Upper lobe of left lung (tissue), 6 donors: ENCODE results near the gene PITX1. TPM values are rescaled to one million over a fixed set of nuclear protein-coding genes. Genes with fewer than 3 reads are reported as not detected.
"Not testable (repeated sequence)": the region's sequence is repeated elsewhere in the genome, so short reads cannot be mapped to it uniquely, and the experiment has no call there.

Source experiments
- ATAC-seq, 2 donors: fragments of 200-7000 bp; cut with Tn5 transposase; one replicate each; pipeline ENCODE4 v1.9.1; 2022; ENCODE audit warnings: mild to moderate bottlenecking in 2 of 2, moderate library complexity in 2 of 2; ENCODE audit not compliant: low FRiP score in 2 of 2
- DNase-seq, 2 donors: peaks; one replicate each; pipeline ENCODE4 v3.0.0-alpha.2; 2019 to 2020
- H3K27ac ChIP-seq, 4 donors: fragments of 200-600 bp; sonication (generic); one replicate each; pipeline ENCODE4 v1.5.1; 2016 to 2019
- H3K27me3 ChIP-seq, 4 donors: fragments of 200-600 bp; sonication (generic); one replicate each; pipeline ENCODE4 v1.5.1; 2017 to 2019
- H3K36me3 ChIP-seq, 4 donors: fragments of 200-600 bp; sonication (generic); one replicate each; pipeline ENCODE4 v1.5.1; 2016 to 2019
- H3K4me1 ChIP-seq, 4 donors: fragments of 200-600 bp; sonication (generic); one replicate each; pipeline ENCODE4 v1.5.1; 2018 to 2019
- H3K4me3 ChIP-seq, 4 donors: fragments of 200-600 bp; sonication (generic); one replicate each; pipeline ENCODE4 v1.5.1; 2017 to 2019; ENCODE audit warnings: mild to moderate bottlenecking in 2 of 4, moderate library complexity in 1 of 4
- H3K9me3 ChIP-seq, 4 donors: fragments of 200-600 bp; sonication (generic); one replicate each; pipeline ENCODE4 v1.5.1; 2018 to 2019
- CTCF ChIP-seq, 6 experiments: fragments of 450-650 bp in 4 of 6; fragments of 200-600 bp in 2 of 6; sonication (generic) in 2 of 6; IDR thresholded peaks; one replicate each; pipeline ENCODE4 v1.5.1; 2016 to 2019; ENCODE audit warnings: antibody characterized with exemption in 6 of 6
- EP300 ChIP-seq, 4 donors: sonication (generic); formaldehyde crosslinking; IDR thresholded peaks; one replicate each; pipeline ENCODE4 v1.5.1; 2017; ENCODE audit warnings: antibody characterized with exemption in 4 of 4, control low read depth in 2 of 4
- POLR2A ChIP-seq, 4 donors: fragments of 450-650 bp; IDR thresholded peaks; one replicate each; pipeline ENCODE4 v1.5.1; 2016 to 2017; ENCODE audit warnings: antibody characterized with exemption in 4 of 4, mild to moderate bottlenecking in 2 of 4
- POLR2AphosphoS5 ChIP-seq, 2 donors: sonication (generic); formaldehyde crosslinking; IDR thresholded peaks; one replicate each; pipeline ENCODE4 v1.5.1; 2017; ENCODE audit warnings: antibody characterized with exemption in 2 of 2
- WGBS, 2 donors: methylation state at CpG; one replicate each; pipeline ENCODE4 v1.1.5; 2017 to 2018; 5-methylcytosine and 5-hydroxymethylcytosine counted together
- total RNA-seq, 6 donors: library from RNA; depleted of rRNA in 4 of 6; stranded (reverse); fragments of >200 nt in 4 of 6; gene quantifications; one replicate each; pipeline versions ENCODE4 v1.1.0 to v1.2.1, GENCODE V29; 2016 to 2021
- donor health status: DM: no; HTN: no; CAD: no; lungs with moderate emphysema.
- donor health status: DM: no; HTN: yes; CAD: no; lungs with severe emphysema.

PITX1 gene
- total RNA-seq, 6 donors from 2014 or later, result 0.23 to 11.0 (median 1.0) TPM; not detected in 2

GRCh38 chr5:134994560-134995156, 39.4 kb downstream of the PITX1 start:
- H3K36me3 ChIP-seq, result no peaks in the 10 kb centered on the region
- WGBS, 2 donors, result 35 to 46% methylated on average over 2 of the region's 2 CpGs

GRCh38 chr5:134993161-134993560, 40.9 kb downstream of the PITX1 start:
- no peak for TF ChIP-seq CTCF (IDR thresholded peaks at IDR 0.05)
- TF ChIP-seq EP300 (IDR thresholded peaks at IDR 0.05), result no peak
- TF ChIP-seq POLR2AphosphoS5 (IDR thresholded peaks at IDR 0.05), result no peak
- TF ChIP-seq POLR2A (IDR thresholded peaks at IDR 0.05), result no peak
- 94 to 98% methylated on average over 2 of the region's 2 CpGs for WGBS, 2 donors
- Histone ChIP-seq H3K9me3 (no peaks in the 10 kb centered on the region), H3K4me3 (no peak overlapping the region), H3K27ac (no peak overlapping the region), H3K36me3 (no peaks in the 10 kb centered on the region), H3K27me3 (no peaks in the 10 kb centered on the region), H3K4me1 (no peaks in the 10 kb centered on the region)
- no peak for ATAC-seq
- DNase-seq, result no peak

More at GRCh38 chr5:134994560-134995156, 39.4 kb downstream of the PITX1 start:
- Histone ChIP-seq H3K4me1 (no peaks in the 10 kb centered on the region), H3K4me3 (no peak overlapping the region), H3K9me3 (no peaks in the 10 kb centered on the region), H3K27me3 (no peaks in the 10 kb centered on the region), H3K27ac (no peak overlapping the region)
- ATAC-seq (no peak), DNase-seq (no peak)
- no peak for TF ChIP-seq POLR2A (IDR thresholded peaks at IDR 0.05)
- TF ChIP-seq POLR2AphosphoS5 (IDR thresholded peaks at IDR 0.05), result no peak
- TF ChIP-seq CTCF (IDR thresholded peaks at IDR 0.05), result no peak
- TF ChIP-seq EP300 (IDR thresholded peaks at IDR 0.05), result no peak

- Histone ChIP-seq H3K27ac (no peak overlapping the region), H3K4me1 (no peaks in the 10 kb centered on the region), H3K4me3 (no peak overlapping the region), H3K27me3 (no peaks in the 10 kb centered on the region), H3K9me3 (no peaks in the 10 kb centered on the region), H3K36me3 (no peaks in the 10 kb centered on the region)
- ATAC-seq (no peak), DNase-seq (no peak)
- WGBS, 2 donors, result 87 to 97% methylated on average over 5 of the region's 5 CpGs
- no peak for TF ChIP-seq POLR2A (IDR thresholded peaks at IDR 0.05)
- TF ChIP-seq EP300 (IDR thresholded peaks at IDR 0.05), result no peak
- no peak for TF ChIP-seq CTCF (IDR thresholded peaks at IDR 0.05)
- TF ChIP-seq POLR2AphosphoS5 (IDR thresholded peaks at IDR 0.05), result no peak
Measured at GRCh38 chr5:134992148-134992547, 41.9 kb downstream of the PITX1 start.

- H3K27me3 ChIP-seq, DNase-seq, H3K4me3 ChIP-seq, H3K9me3 ChIP-seq, ATAC-seq, H3K27ac ChIP-seq, H3K4me1 ChIP-seq, H3K36me3 ChIP-seq: not testable (repeated sequence)
- WGBS, 2 donors, result 67 to 68% methylated on average over 5 of the region's 5 CpGs
Measured at GRCh38 chr5:134990183-134990582, 43.8 kb downstream of the PITX1 start.

GRCh38 chr5:134989266-134989830, 44.7 kb downstream of the PITX1 start:
- H3K36me3 ChIP-seq, result no peaks in the 10 kb centered on the region
- no peak overlapping the region for H3K27ac ChIP-seq
- no peak overlapping the region for H3K4me3 ChIP-seq
- H3K4me1 ChIP-seq, result no peaks in the 10 kb centered on the region
- TF ChIP-seq POLR2A (IDR thresholded peaks at IDR 0.05) (no peak), POLR2AphosphoS5 (IDR thresholded peaks at IDR 0.05) (no peak), CTCF (IDR thresholded peaks at IDR 0.05) (no peak), EP300 (IDR thresholded peaks at IDR 0.05) (no peak)
- H3K9me3 ChIP-seq, result no peaks in the 10 kb centered on the region
- no peaks in the 10 kb centered on the region for H3K27me3 ChIP-seq
- 87 to 89% methylated on average over 3 of the region's 3 CpGs for WGBS, 2 donors
- ATAC-seq, result no peak
- no peak for DNase-seq
